GM23338 (cell line): ENCODE results near the gene EML1.

Experiments
- TF ChIP-seq, protein P1 (sequence below): IDR thresholded peaks from one replicate; pipeline ENCODE4 v1.6.1; 2018; ENCODE audit warnings: antibody characterized with exemption; ENCODE audit not compliant: unreplicated experiment
- TF ChIP-seq, protein P2 (sequence below), 2 experiments: fragments of 200-600 bp in 1 of 2; sonication (generic) in 1 of 2; conservative IDR thresholded peaks; 2 replicates each; pipeline versions ENCODE4 v1.5.1 to v1.6.1; 2016 to 2017; ENCODE audit warnings: antibody characterized with exemption in 2 of 2, low read depth in 2 of 2, mild to moderate bottlenecking in 2 of 2, moderate library complexity in 1 of 2

DNA sequence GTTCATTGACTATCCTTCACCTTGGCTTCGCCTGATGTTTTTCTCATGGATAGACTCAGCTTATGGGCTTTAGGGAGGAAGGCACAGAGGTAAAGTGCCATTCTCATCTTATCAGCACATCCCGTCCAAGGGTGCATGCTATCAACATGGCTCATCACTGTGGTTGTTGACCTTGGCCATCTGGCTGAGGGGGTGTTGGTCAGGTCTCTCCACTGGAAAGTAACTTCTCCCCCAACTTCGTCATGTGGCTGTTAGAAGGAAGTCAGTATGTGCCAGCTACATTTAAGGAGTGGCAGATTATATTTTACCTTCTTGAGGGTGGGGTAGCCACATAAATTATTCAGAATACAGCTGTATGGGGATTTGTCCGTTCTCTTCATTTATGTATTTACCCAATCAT, 68.9 kb downstream of the EML1 start:
- TF ChIP-seq, protein P1, sequence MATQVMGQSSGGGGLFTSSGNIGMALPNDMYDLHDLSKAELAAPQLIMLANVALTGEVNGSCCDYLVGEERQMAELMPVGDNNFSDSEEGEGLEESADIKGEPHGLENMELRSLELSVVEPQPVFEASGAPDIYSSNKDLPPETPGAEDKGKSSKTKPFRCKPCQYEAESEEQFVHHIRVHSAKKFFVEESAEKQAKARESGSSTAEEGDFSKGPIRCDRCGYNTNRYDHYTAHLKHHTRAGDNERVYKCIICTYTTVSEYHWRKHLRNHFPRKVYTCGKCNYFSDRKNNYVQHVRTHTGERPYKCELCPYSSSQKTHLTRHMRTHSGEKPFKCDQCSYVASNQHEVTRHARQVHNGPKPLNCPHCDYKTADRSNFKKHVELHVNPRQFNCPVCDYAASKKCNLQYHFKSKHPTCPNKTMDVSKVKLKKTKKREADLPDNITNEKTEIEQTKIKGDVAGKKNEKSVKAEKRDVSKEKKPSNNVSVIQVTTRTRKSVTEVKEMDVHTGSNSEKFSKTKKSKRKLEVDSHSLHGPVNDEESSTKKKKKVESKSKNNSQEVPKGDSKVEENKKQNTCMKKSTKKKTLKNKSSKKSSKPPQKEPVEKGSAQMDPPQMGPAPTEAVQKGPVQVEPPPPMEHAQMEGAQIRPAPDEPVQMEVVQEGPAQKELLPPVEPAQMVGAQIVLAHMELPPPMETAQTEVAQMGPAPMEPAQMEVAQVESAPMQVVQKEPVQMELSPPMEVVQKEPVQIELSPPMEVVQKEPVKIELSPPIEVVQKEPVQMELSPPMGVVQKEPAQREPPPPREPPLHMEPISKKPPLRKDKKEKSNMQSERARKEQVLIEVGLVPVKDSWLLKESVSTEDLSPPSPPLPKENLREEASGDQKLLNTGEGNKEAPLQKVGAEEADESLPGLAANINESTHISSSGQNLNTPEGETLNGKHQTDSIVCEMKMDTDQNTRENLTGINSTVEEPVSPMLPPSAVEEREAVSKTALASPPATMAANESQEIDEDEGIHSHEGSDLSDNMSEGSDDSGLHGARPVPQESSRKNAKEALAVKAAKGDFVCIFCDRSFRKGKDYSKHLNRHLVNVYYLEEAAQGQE = no peak
- TF ChIP-seq, protein P2, sequence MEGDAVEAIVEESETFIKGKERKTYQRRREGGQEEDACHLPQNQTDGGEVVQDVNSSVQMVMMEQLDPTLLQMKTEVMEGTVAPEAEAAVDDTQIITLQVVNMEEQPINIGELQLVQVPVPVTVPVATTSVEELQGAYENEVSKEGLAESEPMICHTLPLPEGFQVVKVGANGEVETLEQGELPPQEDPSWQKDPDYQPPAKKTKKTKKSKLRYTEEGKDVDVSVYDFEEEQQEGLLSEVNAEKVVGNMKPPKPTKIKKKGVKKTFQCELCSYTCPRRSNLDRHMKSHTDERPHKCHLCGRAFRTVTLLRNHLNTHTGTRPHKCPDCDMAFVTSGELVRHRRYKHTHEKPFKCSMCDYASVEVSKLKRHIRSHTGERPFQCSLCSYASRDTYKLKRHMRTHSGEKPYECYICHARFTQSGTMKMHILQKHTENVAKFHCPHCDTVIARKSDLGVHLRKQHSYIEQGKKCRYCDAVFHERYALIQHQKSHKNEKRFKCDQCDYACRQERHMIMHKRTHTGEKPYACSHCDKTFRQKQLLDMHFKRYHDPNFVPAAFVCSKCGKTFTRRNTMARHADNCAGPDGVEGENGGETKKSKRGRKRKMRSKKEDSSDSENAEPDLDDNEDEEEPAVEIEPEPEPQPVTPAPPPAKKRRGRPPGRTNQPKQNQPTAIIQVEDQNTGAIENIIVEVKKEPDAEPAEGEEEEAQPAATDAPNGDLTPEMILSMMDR (conservative IDR thresholded peaks at IDR 0.05; ENCODE audit: low read depth in 2 of 2) = no peak
